Measurements from ENCODE around the gene EML2. TPM values are rescaled to one million over a fixed set of nuclear protein-coding genes. Genes with fewer than 3 reads are reported as not detected.

Gene EML2
- total RNA-seq, 1 experiment from 2014 or later: 110 TPM

DNA sequence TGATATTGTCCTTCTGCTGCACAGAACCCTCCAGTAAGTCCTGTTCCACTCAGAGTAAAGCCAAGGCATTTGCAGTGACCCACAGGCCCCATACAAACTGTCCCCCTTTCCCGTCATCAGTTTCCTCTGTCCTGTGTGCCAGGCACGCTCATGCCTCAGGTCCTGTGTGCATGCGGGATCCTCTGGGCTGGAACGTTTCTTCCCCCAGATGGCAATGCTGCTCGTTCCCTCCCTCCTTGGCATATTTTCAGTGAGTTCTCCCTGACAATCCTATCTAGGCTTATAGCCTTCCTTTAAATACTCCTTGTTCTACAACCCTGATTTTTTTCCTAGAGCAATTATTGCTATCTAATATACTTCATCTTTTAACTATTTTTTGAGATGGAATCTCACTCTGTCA is 60.3 kb downstream of the EML2 start:
- Mint-ChIP-seq H3K4me1 (ENCODE audit: insufficient read depth, unreplicated experiment) (peaks cover 30% of the 10 kb centered on the region), H3K27me3 (ENCODE audit: insufficient read depth, unreplicated experiment) (no peaks in the 10 kb centered on the region), H3K36me3 (ENCODE audit: insufficient read depth, unreplicated experiment) (peaks cover 15% of the 10 kb centered on the region), H3K4me3 (ENCODE audit: unreplicated experiment) (no peak overlapping the region), H3K9me3 (ENCODE audit: unreplicated experiment) (no peaks in the 10 kb centered on the region), H3K27ac (ENCODE audit: low read depth, unreplicated experiment) (peak overlapping the region; percentile 84)
- CTCF ChIA-PET: no interaction called here
- TF ChIP-seq, protein P1, sequence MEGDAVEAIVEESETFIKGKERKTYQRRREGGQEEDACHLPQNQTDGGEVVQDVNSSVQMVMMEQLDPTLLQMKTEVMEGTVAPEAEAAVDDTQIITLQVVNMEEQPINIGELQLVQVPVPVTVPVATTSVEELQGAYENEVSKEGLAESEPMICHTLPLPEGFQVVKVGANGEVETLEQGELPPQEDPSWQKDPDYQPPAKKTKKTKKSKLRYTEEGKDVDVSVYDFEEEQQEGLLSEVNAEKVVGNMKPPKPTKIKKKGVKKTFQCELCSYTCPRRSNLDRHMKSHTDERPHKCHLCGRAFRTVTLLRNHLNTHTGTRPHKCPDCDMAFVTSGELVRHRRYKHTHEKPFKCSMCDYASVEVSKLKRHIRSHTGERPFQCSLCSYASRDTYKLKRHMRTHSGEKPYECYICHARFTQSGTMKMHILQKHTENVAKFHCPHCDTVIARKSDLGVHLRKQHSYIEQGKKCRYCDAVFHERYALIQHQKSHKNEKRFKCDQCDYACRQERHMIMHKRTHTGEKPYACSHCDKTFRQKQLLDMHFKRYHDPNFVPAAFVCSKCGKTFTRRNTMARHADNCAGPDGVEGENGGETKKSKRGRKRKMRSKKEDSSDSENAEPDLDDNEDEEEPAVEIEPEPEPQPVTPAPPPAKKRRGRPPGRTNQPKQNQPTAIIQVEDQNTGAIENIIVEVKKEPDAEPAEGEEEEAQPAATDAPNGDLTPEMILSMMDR (IDR thresholded peaks at IDR 0.05; ENCODE audit: unreplicated experiment): no peak
- POLR2A ChIA-PET: interaction anchor here (2.4 to 3.1 kb wide), 2 partner anchors 52 to 63 kb away, joined by 10 to 19 read pairs; no protein-coding TSS in a partner anchor
- no peak for DNase-seq (ENCODE audit: unreplicated experiment)
- intact Hi-C loops (cut with micrococcal nuclease): no loop called here
- BruUV-seq (replicated peaks): TSS peak; percentile 63

DNA sequence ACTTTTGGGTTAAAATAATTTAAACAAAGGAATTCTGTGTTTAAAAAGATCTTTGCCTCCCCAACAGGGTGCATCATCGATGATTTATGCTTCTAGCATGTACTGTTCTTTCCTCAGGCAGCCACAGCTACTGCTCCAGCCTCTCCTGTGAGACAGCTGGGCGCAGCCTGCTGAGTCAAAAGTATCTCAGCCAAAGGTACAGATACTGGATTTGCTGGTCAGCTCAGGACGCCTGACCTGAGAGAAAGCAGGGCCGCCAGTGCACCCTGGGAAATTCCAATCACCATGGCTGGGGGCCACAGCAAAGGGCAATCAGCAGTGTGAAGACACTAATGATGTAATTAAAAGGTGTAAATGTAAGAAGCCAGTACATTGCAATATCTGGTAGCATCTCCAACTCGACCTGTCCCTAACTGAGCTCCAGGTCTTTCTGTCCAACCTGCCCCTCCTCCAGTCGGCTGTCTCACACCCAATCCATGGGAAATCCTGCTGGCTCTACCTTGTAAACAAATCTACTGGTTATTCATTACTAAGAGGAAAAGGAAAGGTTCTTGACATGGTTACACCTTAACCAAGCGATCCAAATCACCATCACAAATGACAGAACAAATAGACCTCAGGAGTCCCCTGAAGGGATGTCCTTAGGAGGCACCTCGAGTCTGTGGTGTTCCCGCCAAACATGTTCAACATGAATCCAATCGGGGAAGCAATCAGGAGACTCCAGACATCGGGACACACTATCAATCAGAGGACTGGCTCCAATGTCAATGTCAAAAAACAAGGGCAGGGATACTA is 61.9 kb downstream of the EML2 start:
- Mint-ChIP-seq H3K36me3 (ENCODE audit: insufficient read depth, unreplicated experiment) (peaks cover 10% of the 10 kb centered on the region), H3K9me3 (ENCODE audit: unreplicated experiment) (no peaks in the 10 kb centered on the region), H3K4me3 (ENCODE audit: unreplicated experiment) (peak overlapping the region; percentile 57), H3K4me1 (ENCODE audit: insufficient read depth, unreplicated experiment) (peaks cover 27% of the 10 kb centered on the region), H3K27me3 (ENCODE audit: insufficient read depth, unreplicated experiment) (no peaks in the 10 kb centered on the region), H3K27ac (ENCODE audit: low read depth, unreplicated experiment) (peak overlapping the region; percentile 84)
- no TSS peak for BruUV-seq (replicated peaks)
- ChIA-PET POLR2A (interaction anchor here (0.6 to 3.1 kb wide), 21 partner anchors 9 to 170 kb away, joined by 3 to 19 read pairs (median 4); partner anchors contain the start of genes EML2, QPCTL and SNRPD2), CTCF (interaction anchor here (0.6 to 1.5 kb wide), 6 partner anchors 13 to 91 kb away, joined by 3 to 7 read pairs (median 4); no protein-coding TSS in a partner anchor)
- TF ChIP-seq, protein P1 (IDR thresholded peaks at IDR 0.05; ENCODE audit: unreplicated experiment): no peak
- peak; percentile 77 for DNase-seq (ENCODE audit: unreplicated experiment)
- intact Hi-C loops (cut with micrococcal nuclease): no loop called here

DNA sequence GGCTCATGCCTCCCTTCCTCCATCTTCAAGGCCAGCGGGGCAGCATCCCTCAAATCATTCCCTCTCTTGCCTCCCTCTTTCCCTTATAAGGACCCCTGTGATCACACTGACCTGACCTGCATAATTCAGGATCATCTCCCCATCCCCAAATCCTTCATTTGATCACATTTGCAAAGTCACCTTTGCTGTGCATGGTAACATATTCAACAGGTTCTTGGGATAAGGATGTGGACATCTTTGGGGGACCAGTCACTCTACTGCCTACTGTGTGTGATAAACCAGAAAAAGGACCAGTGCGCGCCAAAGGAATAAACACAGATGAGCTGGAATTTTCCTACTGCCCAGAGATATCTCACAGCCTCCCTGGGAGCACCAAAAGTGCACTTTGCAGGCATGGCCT is 62.5 kb downstream of the EML2 start:
- Mint-ChIP-seq H3K4me1 (ENCODE audit: insufficient read depth, unreplicated experiment) (peaks cover 25% of the 10 kb centered on the region), H3K36me3 (ENCODE audit: insufficient read depth, unreplicated experiment) (peaks cover 7% of the 10 kb centered on the region), H3K4me3 (ENCODE audit: unreplicated experiment) (peak overlapping the region; percentile 57), H3K9me3 (ENCODE audit: unreplicated experiment) (no peaks in the 10 kb centered on the region), H3K27me3 (ENCODE audit: insufficient read depth, unreplicated experiment) (no peaks in the 10 kb centered on the region), H3K27ac (ENCODE audit: low read depth, unreplicated experiment) (peak overlapping the region; percentile 84)
- intact Hi-C loops (cut with micrococcal nuclease): no loop called here
- TF ChIP-seq, protein P1 (IDR thresholded peaks at IDR 0.05; ENCODE audit: unreplicated experiment): no peak
- no TSS peak for BruUV-seq (replicated peaks)
- ChIA-PET POLR2A (interaction anchor here (0.6 to 3.1 kb wide), 20 partner anchors 8 to 169 kb away, joined by 3 to 19 read pairs (median 4); partner anchors contain the start of genes EML2, QPCTL and SNRPD2), CTCF (interaction anchor here (0.6 to 1.8 kb wide), 6 partner anchors 14 to 91 kb away, joined by 3 to 7 read pairs (median 4); no protein-coding TSS in a partner anchor)
- DNase-seq (ENCODE audit: unreplicated experiment): no peak

DNA sequence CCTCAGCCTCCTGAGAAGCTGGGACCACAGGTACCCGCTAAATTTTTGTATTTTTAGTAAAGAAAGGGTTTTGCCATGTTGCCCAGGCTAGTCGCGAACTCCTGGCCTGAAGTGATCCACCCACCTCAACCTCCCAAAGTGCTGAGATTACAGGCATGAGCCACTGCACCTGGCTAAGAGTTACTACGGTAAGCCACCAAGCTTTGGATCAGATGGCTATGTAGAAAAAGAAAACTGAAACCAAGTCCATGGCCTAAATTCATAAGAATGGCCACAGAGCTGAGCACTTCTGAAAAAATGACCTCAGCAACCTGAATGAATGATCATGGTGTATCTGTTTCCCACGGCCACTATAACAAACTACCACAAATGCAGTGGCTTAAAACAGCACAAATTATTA is 64.0 kb downstream of the EML2 start:
- BruUV-seq (replicated peaks): no TSS peak
- Mint-ChIP-seq H3K9me3 (ENCODE audit: unreplicated experiment) (no peaks in the 10 kb centered on the region), H3K36me3 (ENCODE audit: insufficient read depth, unreplicated experiment) (peaks cover 7% of the 10 kb centered on the region), H3K27me3 (ENCODE audit: insufficient read depth, unreplicated experiment) (no peaks in the 10 kb centered on the region), H3K4me3 (ENCODE audit: unreplicated experiment) (no peak overlapping the region), H3K27ac (ENCODE audit: low read depth, unreplicated experiment) (peak overlapping the region; percentile 67), H3K4me1 (ENCODE audit: insufficient read depth, unreplicated experiment) (peaks cover 26% of the 10 kb centered on the region)
- CTCF ChIA-PET: interaction anchor here (0.6 to 1.8 kb wide), 6 partner anchors 51 to 182 kb away, joined by 3 to 5 read pairs (median 3); no protein-coding TSS in a partner anchor
- TF ChIP-seq, protein P1 (IDR thresholded peaks at IDR 0.05; ENCODE audit: unreplicated experiment): no peak
- no peak for DNase-seq (ENCODE audit: unreplicated experiment)
- POLR2A ChIA-PET: interaction anchor here (0.9 kb wide), 1 partner anchor 9 kb away, joined by 3 read pairs; no protein-coding TSS in a partner anchor
- intact Hi-C loops (cut with micrococcal nuclease): no loop called here
